Stimulated activated effector memory CD8-positive, alpha-beta T cell treated with anti-CD3 and anti-CD28 coated beads, Interleukin-12 subunit alpha, Interleukin-12 subunit beta, amount 100 ng/mL, for 72 hours (primary cell): ENCODE results near the gene SOS2.
A peak's percentile ranks its signal among the peaks of the same experiment; 100 is the strongest.
"Not testable (repeated sequence)": the region's sequence is repeated elsewhere in the genome, so short reads cannot be mapped to it uniquely, and the experiment has no call there.

ENCODE experiments used
- ATAC-seq: fragments of 150-1000 bp; cut with Tn5 transposase; 2 replicates; pipeline ENCODE4 v1.10.0; 2021
- DNase-seq, 2 donors: peaks; one replicate each; pipeline ENCODE4 v3.0.0; 2021 to 2022; ENCODE audit warnings: low spot score in 2 of 2
- H3K27ac Mint-ChIP-seq: one replicate; pipeline ENCODE4 v1.8.0; 2022; ENCODE audit warnings: mild to moderate bottlenecking, mixed read lengths
- H3K36me3 Mint-ChIP-seq: one replicate; pipeline ENCODE4 v1.8.0; 2022; ENCODE audit warnings: mild to moderate bottlenecking, mixed read lengths
- H3K4me1 Mint-ChIP-seq: one replicate; pipeline ENCODE4 v1.8.0; 2022; ENCODE audit warnings: mixed read lengths
- H3K4me3 Mint-ChIP-seq: one replicate; pipeline ENCODE4 v1.8.0; 2022; ENCODE audit warnings: mild to moderate bottlenecking, mixed read lengths
- H3K9me3 Mint-ChIP-seq: one replicate; pipeline ENCODE4 v1.8.0; 2022; ENCODE audit warnings: mixed read lengths

SOS2 gene

GRCh38 chr14:50088117-50088515, 143.3 kb downstream of the SOS2 start:
- Mint-ChIP-seq H3K36me3 (peaks cover 23% of the 10 kb centered on the region), H3K27ac (peak overlapping the region; percentile 46), H3K9me3 (no peaks in the 10 kb centered on the region), H3K4me3 (peak overlapping the region; percentile 50), H3K4me1 (peaks cover 72% of the 10 kb centered on the region)
- DNase-seq (no peak), ATAC-seq (no peak)

GRCh38 chr14:50087341-50088116, 143.8 kb downstream of the SOS2 start:
- DNase-seq (no peak), ATAC-seq (no peak)
- peaks cover 73% of the 10 kb centered on the region for H3K4me1 Mint-ChIP-seq
- no peaks in the 10 kb centered on the region for H3K9me3 Mint-ChIP-seq
- peaks cover 23% of the 10 kb centered on the region for H3K36me3 Mint-ChIP-seq
- H3K4me3 Mint-ChIP-seq, result peak overlapping the region; percentile 50
- peak overlapping the region; percentile 46 for H3K27ac Mint-ChIP-seq

- ATAC-seq (no peak), DNase-seq (no peak)
- Mint-ChIP-seq H3K36me3 (peaks cover 23% of the 10 kb centered on the region), H3K4me1 (peaks cover 83% of the 10 kb centered on the region), H3K27ac (peak overlapping the region; percentile 85), H3K9me3 (no peaks in the 10 kb centered on the region), H3K4me3 (peak overlapping the region; percentile 58)
These were observed 145.1 kb downstream of the SOS2 start for GRCh38 chr14:50086321-50086711.

- Mint-ChIP-seq H3K4me3 (peak overlapping the region; percentile 58), H3K36me3 (peaks cover 23% of the 10 kb centered on the region), H3K9me3 (no peaks in the 10 kb centered on the region), H3K4me1 (peaks cover 80% of the 10 kb centered on the region), H3K27ac (peak overlapping the region; percentile 85)
- DNase-seq (peak in 1 of 2 donors; percentile 70), ATAC-seq (peak; percentile 17)
These were observed 145.6 kb downstream of the SOS2 start for GRCh38 chr14:50085570-50086320.

GRCh38 chr14:50084666-50085065, 146.7 kb downstream of the SOS2 start:
- H3K36me3 Mint-ChIP-seq, result peaks cover 17% of the 10 kb centered on the region
- DNase-seq, result no peak
- H3K9me3 Mint-ChIP-seq, result no peaks in the 10 kb centered on the region
- ATAC-seq, result no peak
- H3K4me3 Mint-ChIP-seq, result peak overlapping the region; percentile 58
- peaks cover 72% of the 10 kb centered on the region for H3K4me1 Mint-ChIP-seq
- peak overlapping the region; percentile 85 for H3K27ac Mint-ChIP-seq

GRCh38 chr14:50083467-50084337, 147.7 kb downstream of the SOS2 start:
- DNase-seq (peak; percentile 62 to 92), ATAC-seq (peak; percentile 86)
- peak overlapping the region; percentile 85 for H3K27ac Mint-ChIP-seq
- no peaks in the 10 kb centered on the region for H3K9me3 Mint-ChIP-seq
- peaks cover 17% of the 10 kb centered on the region for H3K36me3 Mint-ChIP-seq
- H3K4me3 Mint-ChIP-seq, result peak overlapping the region; percentile 58
- peaks cover 66% of the 10 kb centered on the region for H3K4me1 Mint-ChIP-seq

- DNase-seq (peak; percentile 72 to 91), ATAC-seq (peak; percentile 83)
- H3K9me3 Mint-ChIP-seq, result no peaks in the 10 kb centered on the region
- H3K4me1 Mint-ChIP-seq, result peaks cover 62% of the 10 kb centered on the region
- peak overlapping the region; percentile 58 for H3K4me3 Mint-ChIP-seq
- peak overlapping the region; percentile 85 for H3K27ac Mint-ChIP-seq
- H3K36me3 Mint-ChIP-seq, result peaks cover 17% of the 10 kb centered on the region
These were observed 148.5 kb downstream of the SOS2 start for GRCh38 chr14:50082784-50083466.

GRCh38 chr14:50082308-50082742, 149.1 kb downstream of the SOS2 start:
- DNase-seq, result peak in 1 of 2 donors; percentile 74
- ATAC-seq, result peak; percentile 42
- Mint-ChIP-seq H3K36me3 (peaks cover 17% of the 10 kb centered on the region), H3K4me1 (peaks cover 59% of the 10 kb centered on the region), H3K4me3 (peak overlapping the region; percentile 58), H3K9me3 (no peaks in the 10 kb centered on the region), H3K27ac (peak overlapping the region; percentile 85)

- DNase-seq, H3K36me3 Mint-ChIP-seq, H3K4me3 Mint-ChIP-seq, H3K27ac Mint-ChIP-seq, ATAC-seq, H3K9me3 Mint-ChIP-seq: not testable (repeated sequence)
- H3K4me1 Mint-ChIP-seq, result peaks cover 48% of the 10 kb centered on the region
These were observed 152.3 kb downstream of the SOS2 start for GRCh38 chr14:50079103-50079502.

GRCh38 chr14:50073663-50074062, 157.7 kb downstream of the SOS2 start:
- H3K4me1 Mint-ChIP-seq, result peaks cover 57% of the 10 kb centered on the region
- not testable (repeated sequence) for ATAC-seq, H3K36me3 Mint-ChIP-seq

GRCh38 chr14:50072395-50072794, 159.0 kb downstream of the SOS2 start:
- DNase-seq, result no peak
- no peak overlapping the region for H3K4me3 Mint-ChIP-seq
- H3K27ac Mint-ChIP-seq, result no peak overlapping the region
- peaks cover 60% of the 10 kb centered on the region for H3K4me1 Mint-ChIP-seq
- no peaks in the 10 kb centered on the region for H3K9me3 Mint-ChIP-seq
- no peak for ATAC-seq
- H3K36me3 Mint-ChIP-seq, result no peaks in the 10 kb centered on the region

More at GRCh38 chr14:50073663-50074062, 157.7 kb downstream of the SOS2 start:
- not testable (repeated sequence) for H3K4me3 Mint-ChIP-seq, DNase-seq, H3K9me3 Mint-ChIP-seq
- H3K27ac Mint-ChIP-seq, result peak overlapping the region; percentile 17

- DNase-seq (no peak), ATAC-seq (no peak)
- H3K4me1 Mint-ChIP-seq, result peaks cover 64% of the 10 kb centered on the region
- no peaks in the 10 kb centered on the region for H3K9me3 Mint-ChIP-seq
- H3K4me3 Mint-ChIP-seq, result no peak overlapping the region
- peak overlapping the region; percentile 43 for H3K27ac Mint-ChIP-seq
- H3K36me3 Mint-ChIP-seq, result no peaks in the 10 kb centered on the region
These were observed 160.4 kb downstream of the SOS2 start for GRCh38 chr14:50070840-50071548.

GRCh38 chr14:50070230-50070629, 161.1 kb downstream of the SOS2 start:
- H3K4me3 Mint-ChIP-seq, result no peak overlapping the region
- H3K9me3 Mint-ChIP-seq, result no peaks in the 10 kb centered on the region
- no peaks in the 10 kb centered on the region for H3K36me3 Mint-ChIP-seq
- no peak overlapping the region for H3K27ac Mint-ChIP-seq
- ATAC-seq (peak; percentile 76), DNase-seq (no peak)
- H3K4me1 Mint-ChIP-seq, result peaks cover 70% of the 10 kb centered on the region

- Mint-ChIP-seq H3K4me3 (no peak overlapping the region), H3K36me3 (no peaks in the 10 kb centered on the region), H3K27ac (no peak overlapping the region), H3K4me1 (peaks cover 74% of the 10 kb centered on the region), H3K9me3 (no peaks in the 10 kb centered on the region)
- ATAC-seq (no peak), DNase-seq (no peak)
These were observed 162.1 kb downstream of the SOS2 start for GRCh38 chr14:50069325-50069724.
